CD4-positive, alpha-beta memory T cell (primary cell): ENCODE measurements around the gene NR1H2. TPM values are rescaled to one million over a fixed set of nuclear protein-coding genes. Genes with fewer than 3 reads are reported as not detected.

ENCODE experiments used
- CTCF ChIA-PET: fragments of 350-600 bp; sonication (Branson Sonifier 250); formaldehyde crosslinking; loops from one replicate; lab custom pipeline; 2021; ENCODE audit warnings: inconsistent platforms; ENCODE audit not compliant: partially characterized antibody; lab: Charles Lee
- POLR2A ChIA-PET: fragments of 350-600 bp; sonication (Branson Sonifier 250); formaldehyde crosslinking; loops from one replicate; lab custom pipeline; 2021; ENCODE audit not compliant: partially characterized antibody; lab: Charles Lee
- DNase-seq, 5 donors: peaks; one replicate each; pipeline versions ENCODE4 v3.0.0 to v3.0.0-alpha.2; 2020 to 2022; ENCODE audit warnings: mixed read lengths in 1 of 5
- H3K27ac ChIP-seq: one replicate; pipeline ENCODE4 v1.7.0; 2013; ENCODE audit warnings: low read depth, low read length
- H3K27me3 ChIP-seq: 2 replicates; pipeline ENCODE4 v1.7.0; 2013; ENCODE audit warnings: mild to moderate bottlenecking, low read length, moderate library complexity; ENCODE audit not compliant: insufficient read depth
- H3K36me3 ChIP-seq: 2 replicates; pipeline ENCODE4 v1.7.0; 2013; ENCODE audit warnings: mild to moderate bottlenecking, low read length, moderate library complexity; ENCODE audit not compliant: insufficient read depth
- H3K4me1 ChIP-seq: 2 replicates; pipeline ENCODE4 v1.7.0; 2013; ENCODE audit warnings: mild to moderate bottlenecking, low read length, moderate library complexity; ENCODE audit not compliant: insufficient read depth
- H3K4me3 ChIP-seq, 2 donors: one replicate each; pipeline ENCODE4 v1.7.0; 2013; ENCODE audit warnings: low read length in 2 of 2, mild to moderate bottlenecking in 1 of 2
- H3K9me3 ChIP-seq, 2 donors: one replicate each; pipeline ENCODE4 v1.7.0; 2013; ENCODE audit warnings: low read length in 2 of 2, control low read depth in 1 of 2; ENCODE audit not compliant: control insufficient read depth in 1 of 2
- H3K27ac Mint-ChIP-seq, 7 donors: one replicate each; pipeline ENCODE4 v1.8.0; 2020 to 2021; ENCODE audit warnings: mixed read lengths in 7 of 7, mild to moderate bottlenecking in 6 of 7, inconsistent platforms in 3 of 7, moderate library complexity in 3 of 7
- H3K27me3 Mint-ChIP-seq, 2 donors: one replicate each; pipeline ENCODE4 v1.8.0; 2020 to 2021; ENCODE audit warnings: mixed read lengths in 2 of 2
- H3K36me3 Mint-ChIP-seq, 2 donors: one replicate each; pipeline ENCODE4 v1.8.0; 2020 to 2021; ENCODE audit warnings: mixed read lengths in 2 of 2, inconsistent platforms in 1 of 2, mild to moderate bottlenecking in 1 of 2
- H3K4me1 Mint-ChIP-seq, 4 donors: one replicate each; pipeline ENCODE4 v1.8.0; 2020 to 2021; ENCODE audit warnings: mixed read lengths in 4 of 4, mild to moderate bottlenecking in 1 of 4
- H3K4me3 Mint-ChIP-seq, 8 donors: one replicate each; pipeline ENCODE4 v1.8.0; 2020 to 2021; ENCODE audit warnings: mixed read lengths in 8 of 8, mild to moderate bottlenecking in 7 of 8, moderate library complexity in 6 of 8, inconsistent platforms in 3 of 8
- H3K9me3 Mint-ChIP-seq, 8 donors: one replicate each; pipeline ENCODE4 v1.8.0; 2020 to 2021; ENCODE audit warnings: mixed read lengths in 8 of 8, mild to moderate bottlenecking in 5 of 8, inconsistent platforms in 3 of 8, moderate library complexity in 1 of 8
- intact Hi-C: fragments of 100-400 bp; cut with micrococcal nuclease; formaldehyde crosslinking; loops from one replicate; pipeline ENCODE4 v1.15.1; 2023
- polyA plus RNA-seq, 2 donors: library from polyadenylated mRNA; unstranded; fragments of 300-500 nt; fragmentation: Illumina TruSeq; gene quantifications; one replicate each; pipeline ENCODE4 v1.2.3, GENCODE V29; 2021
- total RNA-seq, 2 experiments: library from RNA; stranded (reverse); gene quantifications; one replicate each; pipeline ENCODE4 v1.2.3, GENCODE V29; 2021

NR1H2 gene
- total and polyA plus RNA-seq, 4 experiments from 2014 or later, result 86.9 to 109 (median 95.6) TPM

DNA sequence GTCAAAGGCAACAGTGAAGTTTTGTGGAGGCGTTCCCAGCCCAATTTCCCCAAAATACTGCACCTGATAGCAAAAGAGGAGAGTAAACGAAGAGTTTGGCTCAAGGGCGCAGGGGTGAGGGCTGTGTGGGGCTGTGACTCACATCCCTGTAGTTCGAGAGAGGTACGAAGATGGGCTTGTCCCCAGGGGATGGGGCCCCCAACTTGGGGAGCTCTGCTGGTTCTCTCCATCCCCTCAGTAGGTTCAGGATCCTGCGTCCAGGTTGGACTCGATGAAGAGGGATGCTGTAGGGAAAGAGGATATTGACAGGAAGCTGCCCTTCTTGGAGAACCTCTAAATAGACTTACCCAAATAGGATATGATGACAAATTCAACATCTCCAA, 14.2 kb upstream of the NR1H2 start:
- no peaks in the 10 kb centered on the region for H3K27me3 ChIP-seq
- no peaks in the 10 kb centered on the region for H3K36me3 ChIP-seq
- no peak overlapping the region for H3K4me3 ChIP-seq
- Mint-ChIP-seq H3K27me3 (peaks cover 0 to 2% of the 10 kb centered on the region in 2 donors), H3K9me3 (no peaks in the 10 kb centered on the region), H3K4me3 (no peak overlapping the region), H3K36me3 (peaks cover 0 to 4% of the 10 kb centered on the region in 2 donors), H3K27ac (peak overlapping the region in 1 of 7 donors; percentile 31), H3K4me1 (peaks cover 27 to 78% (median 52%) of the 10 kb centered on the region in 4 donors)
- no peak overlapping the region for H3K27ac ChIP-seq
- intact Hi-C loops, result no loop called here
- CTCF ChIA-PET, result no interaction called here
- peaks cover 38% of the 10 kb centered on the region for H3K4me1 ChIP-seq
- POLR2A ChIA-PET, result interaction anchor here (1.6 kb wide), 1 partner anchor 29 kb away, joined by 4 read pairs; no protein-coding TSS in a partner anchor
- no peak for DNase-seq
- H3K9me3 ChIP-seq, result no peaks in the 10 kb centered on the region

DNA sequence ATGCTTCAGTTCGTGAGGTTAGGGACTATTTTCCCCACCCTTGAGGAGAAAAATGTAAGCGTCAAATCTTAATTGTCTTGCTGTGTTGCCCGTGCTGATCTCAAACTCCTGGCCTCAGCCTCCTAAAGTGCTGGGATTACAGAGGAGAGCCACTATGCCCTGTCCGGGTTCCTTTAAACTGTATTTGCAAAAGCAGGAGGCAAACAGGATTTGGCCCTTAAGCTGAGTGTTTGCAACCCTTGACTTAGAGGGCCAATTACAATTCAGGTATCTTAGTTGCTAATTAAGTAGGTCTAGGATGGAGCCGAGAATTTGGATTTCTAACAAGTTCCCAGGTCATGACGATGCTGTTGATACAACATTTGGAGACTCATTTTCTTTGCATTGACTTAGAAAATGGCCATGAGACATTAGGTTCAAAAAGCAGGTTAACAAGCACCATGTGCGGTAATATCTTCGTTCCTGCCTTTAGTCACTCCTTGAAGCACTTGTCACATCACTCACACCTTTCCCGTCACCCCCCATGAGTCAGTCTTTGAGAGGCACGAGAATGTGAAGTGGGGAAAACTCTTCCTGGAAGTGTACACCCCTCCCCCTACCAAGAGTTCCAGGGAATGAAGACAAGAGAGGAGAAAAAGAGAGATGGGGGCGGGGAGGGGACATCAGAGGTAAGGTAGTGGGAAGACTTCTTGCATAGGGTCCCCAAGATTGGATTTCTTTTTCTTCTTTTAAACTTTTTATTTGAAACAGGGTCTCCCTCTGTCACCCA, 13.4 kb upstream of the NR1H2 start:
- Mint-ChIP-seq H3K27ac (peak overlapping the region in 3 of 7 donors; percentile 20 to 72 (median 64)), H3K4me3 (peak overlapping the region in 5 of 8 donors; percentile 14 to 87 (median 61))

DNA sequence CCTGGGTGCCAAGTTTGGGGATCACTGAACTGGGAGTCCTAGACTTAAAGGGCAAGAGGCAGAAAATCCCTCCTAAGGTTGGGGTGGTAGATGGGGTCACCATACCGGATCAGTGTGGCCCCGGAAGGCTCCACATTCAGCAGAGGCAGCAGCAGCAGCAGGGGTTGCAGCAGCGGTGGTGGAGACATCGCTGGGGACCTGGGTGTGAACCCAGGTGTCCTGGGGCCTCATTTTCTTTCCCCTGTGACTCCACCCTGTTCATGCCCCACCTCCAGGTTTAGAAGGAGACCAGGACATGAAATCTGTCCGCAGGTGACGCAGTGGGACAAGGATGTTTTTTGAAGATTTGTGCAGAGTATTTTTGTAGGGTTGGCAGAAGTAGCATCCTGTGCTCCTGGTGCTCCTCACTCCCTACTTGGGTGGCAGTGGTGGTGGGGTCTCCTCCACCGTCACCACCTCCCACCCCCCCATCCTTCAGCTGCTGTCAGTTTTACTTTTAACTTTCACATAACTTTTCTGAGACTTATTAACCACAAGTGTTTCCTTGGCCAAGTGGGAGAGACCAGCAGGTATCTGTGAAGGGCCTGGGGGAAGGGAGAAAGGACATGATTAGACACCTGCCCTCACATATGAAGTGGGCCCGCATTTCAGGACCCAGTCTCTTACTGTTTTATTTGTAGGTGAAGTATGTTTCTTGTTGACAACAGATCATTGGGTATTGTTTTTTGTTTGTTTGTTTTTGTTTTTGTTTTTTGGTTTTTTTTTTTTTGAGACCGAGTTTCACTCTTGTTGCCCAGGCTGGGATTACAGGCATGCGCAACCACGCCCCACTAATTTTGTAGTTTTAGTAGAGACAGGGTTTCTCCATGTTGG, 10.6 kb upstream of the NR1H2 start, which contains the start of gene NAPSA:
NAPSA (minus strand) TSS at position 206 of the 873 bp plus-strand sequence; CDS start at position 188, 18 bp downstream.
- Histone ChIP-seq H3K9me3 (no peaks in the 10 kb centered on the region), H3K27me3 (no peaks in the 10 kb centered on the region), H3K36me3 (no peaks in the 10 kb centered on the region), H3K4me1 (peaks cover 43% of the 10 kb centered on the region), H3K4me3 (no peak within 1 kb of the TSS), H3K27ac (no peak within 1 kb of the TSS)
- POLR2A ChIA-PET, result no interaction called here
- Mint-ChIP-seq H3K4me1 (peaks cover 24 to 67% (median 42%) of the 10 kb centered on the region in 4 donors), H3K4me3 (peak within 1 kb of the TSS in 7 of 8 donors; percentile 66 to 77 (median 74)), H3K27ac (peak within 1 kb of the TSS; percentile 81 to 97 (median 92)), H3K36me3 (peaks cover 0 to 5% of the 10 kb centered on the region in 2 donors), H3K27me3 (no peaks in the 10 kb centered on the region), H3K9me3 (no peaks in the 10 kb centered on the region)
- intact Hi-C loops, result no loop called here
- no peak for DNase-seq
- CTCF ChIA-PET, result interaction anchor here (1.0 to 2.5 kb wide), 5 partner anchors 8 to 113 kb away, joined by 3 to 8 read pairs (median 5); partner anchors contain the start of gene NR1H2

More for the DNA sequence above, 13.4 kb upstream of the NR1H2 start:
- Histone ChIP-seq H3K27ac (no peak overlapping the region), H3K4me1 (peaks cover 38% of the 10 kb centered on the region), H3K4me3 (no peak overlapping the region), H3K36me3 (no peaks in the 10 kb centered on the region), H3K9me3 (no peaks in the 10 kb centered on the region), H3K27me3 (no peaks in the 10 kb centered on the region)
- Mint-ChIP-seq H3K27me3 (peaks cover 0 to 2% of the 10 kb centered on the region in 2 donors), H3K36me3 (peaks cover 0 to 4% of the 10 kb centered on the region in 2 donors), H3K9me3 (no peaks in the 10 kb centered on the region), H3K4me1 (peaks cover 26 to 77% (median 51%) of the 10 kb centered on the region in 4 donors)
- no peak for DNase-seq
- ChIA-PET CTCF (no interaction called here), POLR2A (interaction anchor here (1.1 kb wide), 1 partner anchor 21 kb away, joined by 7 read pairs; the partner anchor contains the start of gene POLD1)
- intact Hi-C loops, result no loop called here

DNA sequence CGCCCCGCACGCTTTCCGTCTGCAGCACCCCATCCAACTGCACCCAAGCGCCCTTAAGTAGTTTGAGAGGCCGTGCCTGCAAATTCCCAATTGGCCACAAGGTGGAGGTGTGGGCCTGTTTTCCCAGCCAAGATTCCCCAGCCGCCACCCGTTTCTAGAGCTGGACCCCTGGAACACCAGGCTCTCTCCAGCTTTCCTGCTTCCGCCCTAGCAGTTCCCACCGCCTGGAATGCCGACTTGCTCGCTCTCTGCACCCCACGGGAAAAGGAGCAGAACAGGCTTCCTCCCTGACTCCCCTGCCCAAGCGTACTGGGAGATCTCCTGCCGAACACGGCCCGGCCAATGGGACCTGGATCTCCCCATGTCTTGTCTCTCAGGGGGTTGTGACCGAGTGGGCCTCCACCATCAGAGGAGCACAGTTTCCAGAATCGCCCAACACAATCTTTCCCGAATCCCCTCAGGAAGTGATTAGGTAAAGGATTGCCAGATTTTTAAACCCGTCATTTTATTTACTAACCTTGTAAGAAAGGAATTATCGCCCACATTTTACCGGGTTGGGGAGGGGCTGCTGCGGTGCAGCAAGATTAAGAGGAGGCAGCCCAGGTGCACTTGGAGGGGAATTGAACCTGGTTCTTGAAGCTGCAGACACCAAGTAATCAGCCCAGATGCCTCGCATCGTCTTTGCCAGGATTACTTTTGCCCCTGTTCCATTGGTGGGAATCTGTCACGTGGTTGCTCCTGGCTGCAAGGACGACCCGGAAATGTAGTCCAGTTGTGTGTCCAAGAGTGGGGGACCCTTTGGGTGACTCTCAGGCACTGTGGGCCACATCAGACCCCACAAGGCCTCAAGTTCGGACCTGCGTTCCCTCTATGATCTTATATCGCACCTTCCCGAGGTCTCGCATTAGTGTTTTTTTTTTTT, 7.3 kb upstream of the NR1H2 start:
- peak overlapping the region; percentile 32 to 88 for H3K4me3 ChIP-seq
- peak; percentile 71 to 78 (median 78) for DNase-seq
- ChIA-PET POLR2A (interaction anchor here (0.6 to 3.5 kb wide), 6 partner anchors 11 to 740 kb away, joined by 3 to 35 read pairs (median 6); partner anchors contain the start of genes CTU1 and POLD1), CTCF (interaction anchor here (0.6 to 4.3 kb wide), 14 partner anchors 9 to 553 kb away, joined by 3 to 47 read pairs (median 4); partner anchors contain the start of gene JOSD2)
- H3K9me3 ChIP-seq, result no peaks in the 10 kb centered on the region
- H3K36me3 Mint-ChIP-seq, result peaks cover 0 to 3% of the 10 kb centered on the region in 2 donors
- H3K27me3 ChIP-seq, result no peaks in the 10 kb centered on the region
- peaks cover 26% of the 10 kb centered on the region for H3K4me1 ChIP-seq
- peak overlapping the region; percentile 85 to 97 (median 90) for H3K4me3 Mint-ChIP-seq
- H3K36me3 ChIP-seq, result no peaks in the 10 kb centered on the region
- H3K27ac Mint-ChIP-seq, result peak overlapping the region; percentile 62 to 96 (median 90)
- H3K9me3 Mint-ChIP-seq, result no peaks in the 10 kb centered on the region
- peaks cover 17 to 43% (median 28%) of the 10 kb centered on the region in 4 donors for H3K4me1 Mint-ChIP-seq
- intact Hi-C loops, result loop anchor here (1.0 to 2.0 kb wide), 6 partner anchors 12 to 187 kb away; partner anchors contain the start of genes JOSD2 and POLD1
- peak overlapping the region; percentile 56 for H3K27ac ChIP-seq
- H3K27me3 Mint-ChIP-seq, result no peaks in the 10 kb centered on the region

DNA sequence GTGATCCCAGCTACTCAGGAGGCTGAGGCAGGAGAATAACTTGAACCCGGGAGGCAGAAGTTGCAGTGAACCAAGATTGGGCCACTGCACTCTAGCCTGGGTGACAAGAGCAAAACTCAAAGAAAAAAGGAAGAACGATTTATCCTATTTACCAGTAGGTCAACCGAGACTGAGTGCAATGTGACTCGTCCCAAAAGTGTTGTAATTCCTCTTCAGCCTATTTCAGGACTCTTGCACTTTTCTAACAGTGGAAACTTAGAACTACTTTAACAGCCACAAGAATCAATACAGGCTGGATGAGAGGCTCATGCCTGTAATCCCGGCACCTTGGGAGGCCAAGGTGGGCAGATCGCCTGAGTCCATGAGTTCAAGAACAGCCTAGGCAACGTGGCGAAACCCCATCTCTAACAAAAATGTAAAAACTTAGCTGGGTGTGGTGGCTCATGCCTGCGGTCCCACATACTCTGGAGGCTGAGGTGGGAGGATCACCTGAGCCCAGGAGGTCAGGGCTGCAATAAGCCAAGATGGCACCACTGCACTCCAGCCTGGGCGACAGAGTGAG, 4.3 kb upstream of the NR1H2 start:
- no peak for DNase-seq
- Histone ChIP-seq H3K4me1 (peaks cover 17% of the 10 kb centered on the region), H3K4me3 (no peak overlapping the region), H3K36me3 (no peaks in the 10 kb centered on the region), H3K9me3 (no peaks in the 10 kb centered on the region), H3K27me3 (no peaks in the 10 kb centered on the region), H3K27ac (no peak overlapping the region)
- intact Hi-C loops, result no loop called here
- Mint-ChIP-seq H3K4me1 (peaks cover 11 to 34% (median 18%) of the 10 kb centered on the region in 4 donors), H3K4me3 (no peak overlapping the region), H3K27ac (no peak overlapping the region), H3K36me3 (peaks cover 0 to 9% of the 10 kb centered on the region in 2 donors), H3K27me3 (no peaks in the 10 kb centered on the region), H3K9me3 (no peaks in the 10 kb centered on the region)
- POLR2A ChIA-PET, result no interaction called here
- CTCF ChIA-PET, result no interaction called here

DNA sequence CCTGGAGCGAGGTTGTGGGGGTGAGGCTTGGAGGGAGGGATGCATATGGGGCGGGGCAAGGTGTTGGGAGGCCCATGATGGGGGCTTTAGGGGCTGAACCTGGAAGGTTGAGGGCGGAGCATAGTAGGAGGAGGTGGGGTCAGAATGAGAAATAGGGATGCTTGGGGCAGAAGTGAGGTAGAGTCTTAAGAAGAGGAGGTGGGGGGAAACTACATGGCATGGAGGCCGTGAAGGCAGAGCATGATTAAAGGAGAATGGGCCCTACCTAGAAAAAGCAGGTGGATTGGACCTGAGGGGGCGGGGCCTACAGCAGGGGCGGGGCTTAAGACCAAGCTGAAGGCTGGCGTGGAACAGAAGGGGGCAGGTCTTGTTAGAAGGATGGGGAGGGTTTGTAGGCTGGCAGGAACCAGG, 799 bp downstream of the NR1H2 start:
- H3K9me3 Mint-ChIP-seq, result peaks cover 0 to 6% (median 0%) of the 10 kb centered on the region in 8 donors
- H3K4me1 Mint-ChIP-seq, result peaks cover 7 to 26% (median 14%) of the 10 kb centered on the region in 4 donors
- H3K27me3 Mint-ChIP-seq, result no peaks in the 10 kb centered on the region
- peaks cover 26 to 42% of the 10 kb centered on the region in 2 donors for H3K36me3 Mint-ChIP-seq
- ChIA-PET CTCF (no interaction called here), POLR2A (no interaction called here)
- no peak overlapping the region for H3K4me3 ChIP-seq
- peak overlapping the region; percentile 63 to 100 (median 96) for H3K27ac Mint-ChIP-seq
- intact Hi-C loops, result no loop called here
- peak; percentile 44 to 79 (median 58) for DNase-seq
- H3K9me3 ChIP-seq, result no peaks in the 10 kb centered on the region
- H3K4me1 ChIP-seq, result peaks cover 14% of the 10 kb centered on the region
- H3K4me3 Mint-ChIP-seq, result peak overlapping the region; percentile 35 to 96 (median 80)
- peak overlapping the region; percentile 100 for H3K27ac ChIP-seq
- no peaks in the 10 kb centered on the region for H3K27me3 ChIP-seq
- peaks cover 46% of the 10 kb centered on the region for H3K36me3 ChIP-seq
